ENCODE data around the gene HBS1L.
"Not testable (repeated sequence)": the region's sequence is repeated elsewhere in the genome, so short reads cannot be mapped to it uniquely, and the experiment has no call there.

The HBS1L gene

GRCh38 chr6:135075018-135075417 lies 20.4 kb upstream of the HBS1L start:
- no peak for DNase-seq (ENCODE audit: low read depth)

- DNase-seq (ENCODE audit: low read depth), result no peak
These were observed 19.3 kb upstream of the HBS1L start for GRCh38 chr6:135073756-135074393.

- DNase-seq (ENCODE audit: low read depth), result no peak
These were observed 18.6 kb upstream of the HBS1L start for GRCh38 chr6:135073217-135073616.

GRCh38 chr6:135072753-135073152 lies 18.1 kb upstream of the HBS1L start:
- no peak for DNase-seq (ENCODE audit: low read depth)

- DNase-seq (ENCODE audit: low read depth), result no peak
These were observed 16.9 kb upstream of the HBS1L start for GRCh38 chr6:135071541-135071940.

- DNase-seq (ENCODE audit: low read depth), result no peak
These were observed 13.3 kb upstream of the HBS1L start for GRCh38 chr6:135067911-135068310.

GRCh38 chr6:135066806-135067205 lies 12.2 kb upstream of the HBS1L start:
- DNase-seq (ENCODE audit: low read depth), result no peak

- no peak for DNase-seq (ENCODE audit: low read depth)
These were observed 11.8 kb upstream of the HBS1L start for GRCh38 chr6:135066397-135066796.

GRCh38 chr6:135064586-135064985 lies 10.0 kb upstream of the HBS1L start:
- no peak for DNase-seq (ENCODE audit: low read depth)

GRCh38 chr6:135063926-135064325 lies 9.3 kb upstream of the HBS1L start:
- DNase-seq (ENCODE audit: low read depth), result no peak

GRCh38 chr6:135062735-135063134 lies 8.1 kb upstream of the HBS1L start:
- DNase-seq (ENCODE audit: low read depth), result no peak

GRCh38 chr6:135060076-135060475 lies 5.5 kb upstream of the HBS1L start:
- no peak for DNase-seq (ENCODE audit: low read depth)

GRCh38 chr6:135058299-135058698 lies 3.7 kb upstream of the HBS1L start:
- DNase-seq (ENCODE audit: low read depth), result not testable (repeated sequence)

GRCh38 chr6:135056632-135057031 lies 2.0 kb upstream of the HBS1L start:
- no peak for DNase-seq (ENCODE audit: low read depth)

- DNase-seq (ENCODE audit: low read depth), result no peak
These were observed 425 bp downstream of the HBS1L start for GRCh38 chr6:135054226-135054568.

GRCh38 chr6:135053406-135053805 lies 1.2 kb downstream of the HBS1L start:
- no peak for DNase-seq (ENCODE audit: low read depth)

- no peak for DNase-seq (ENCODE audit: low read depth)
These were observed 1.7 kb downstream of the HBS1L start for GRCh38 chr6:135052939-135053338.

- no peak for DNase-seq (ENCODE audit: low read depth)
These were observed 5.7 kb downstream of the HBS1L start for GRCh38 chr6:135048915-135049314.

- no peak for DNase-seq (ENCODE audit: low read depth)
These were observed 7.3 kb downstream of the HBS1L start for GRCh38 chr6:135047336-135047735.

- no peak for DNase-seq (ENCODE audit: low read depth)
These were observed 7.7 kb downstream of the HBS1L start for GRCh38 chr6:135046912-135047311.

- no peak for DNase-seq (ENCODE audit: low read depth)
These were observed 10.0 kb downstream of the HBS1L start for GRCh38 chr6:135044639-135045038.

GRCh38 chr6:135043846-135044245 lies 10.8 kb downstream of the HBS1L start:
- no peak for DNase-seq (ENCODE audit: low read depth)

- DNase-seq (ENCODE audit: low read depth), result no peak
These were observed 11.3 kb downstream of the HBS1L start for GRCh38 chr6:135043364-135043763.

- DNase-seq (ENCODE audit: low read depth), result no peak
These were observed 16.3 kb downstream of the HBS1L start for GRCh38 chr6:135038335-135038734.

- DNase-seq (ENCODE audit: low read depth), result no peak
These were observed 17.1 kb downstream of the HBS1L start for GRCh38 chr6:135037541-135037940.
